ENCODE data around the gene TMEM150C.
"Not testable (repeated sequence)": the region's sequence is repeated elsewhere in the genome, so short reads cannot be mapped to it uniquely, and the experiment has no call there.

TMEM150C gene

DNA sequence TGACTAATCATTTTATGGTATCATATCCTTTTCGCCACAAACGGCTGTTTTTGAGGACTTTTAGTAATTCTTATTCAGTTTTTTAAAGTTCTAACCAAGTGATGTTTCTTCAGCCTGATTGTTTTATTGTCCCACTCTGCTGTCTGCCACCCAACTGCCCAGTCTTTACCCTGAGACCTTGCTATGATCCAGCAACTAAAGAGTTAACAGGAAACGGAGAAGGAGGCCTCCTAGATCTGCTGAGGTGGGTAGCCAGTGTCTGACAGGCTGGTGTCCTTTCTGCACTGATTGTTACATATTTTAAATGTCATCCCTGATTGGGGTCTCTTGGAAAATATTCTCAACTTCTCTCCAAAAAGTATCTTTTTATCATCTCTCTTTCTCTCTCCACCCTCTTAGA, 7.9 kb upstream of the TMEM150C start:
- in situ Hi-C loops (cut with MboI; ENCODE audit: low sequenced_read_pairs) = no loop called here

DNA sequence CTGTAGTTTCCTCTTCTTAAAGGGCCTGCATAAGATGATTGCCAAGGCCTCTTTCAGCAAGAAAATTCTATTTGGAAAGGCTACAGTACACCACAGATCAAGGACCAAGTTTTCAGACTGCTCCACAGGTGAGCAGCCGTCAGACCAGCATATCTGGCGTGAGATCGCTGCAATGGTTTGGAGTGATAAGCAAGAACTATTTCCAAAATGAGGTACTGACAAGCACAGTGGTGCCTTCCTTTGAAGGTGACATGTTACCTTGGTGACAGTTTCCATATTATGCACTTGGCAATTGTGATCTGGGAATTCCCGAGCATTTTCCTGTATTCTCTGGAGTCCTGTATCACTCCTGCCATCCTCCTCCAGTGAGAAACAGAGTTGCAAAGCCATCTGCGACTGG, 7.3 kb upstream of the TMEM150C start:
- in situ Hi-C loops (cut with MboI; ENCODE audit: low sequenced_read_pairs) = no loop called here

DNA sequence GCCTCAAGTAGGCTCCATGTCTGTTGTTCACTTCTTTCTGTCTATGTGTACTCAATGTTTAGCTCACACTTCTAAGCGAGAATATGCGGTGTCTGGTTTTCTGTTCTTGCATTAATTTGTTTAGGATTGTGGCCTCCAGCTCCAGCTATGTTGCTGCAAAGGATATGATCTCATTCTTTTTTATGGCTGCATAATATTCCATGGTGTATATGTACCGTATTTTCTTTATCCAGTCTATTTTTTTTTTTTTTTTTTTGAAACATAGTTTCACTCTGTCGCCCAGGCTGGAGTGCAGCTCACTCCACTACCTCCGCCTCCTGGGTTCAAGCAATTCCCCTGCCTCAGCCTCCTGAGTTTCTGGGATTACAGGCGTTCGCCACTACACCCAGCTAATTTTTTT, 5.7 kb upstream of the TMEM150C start:
- in situ Hi-C loops (cut with MboI; ENCODE audit: low sequenced_read_pairs) = no loop called here

DNA sequence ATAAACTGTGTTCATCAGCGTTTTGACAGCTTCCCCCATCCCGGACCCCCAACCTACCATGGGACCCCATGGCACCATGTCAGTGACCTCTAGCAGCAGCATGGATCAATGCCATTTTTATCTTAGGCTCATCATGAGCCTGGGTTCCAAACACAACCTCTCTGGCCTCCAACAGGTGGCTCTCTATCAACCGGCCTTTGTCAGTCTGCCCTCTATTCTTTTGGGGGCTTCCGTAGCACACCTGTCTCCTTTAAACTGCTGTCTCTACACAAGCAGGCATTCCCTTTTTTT, 721 bp upstream of the TMEM150C start:
- in situ Hi-C loops (cut with MboI; ENCODE audit: low sequenced_read_pairs) = no loop called here

DNA sequence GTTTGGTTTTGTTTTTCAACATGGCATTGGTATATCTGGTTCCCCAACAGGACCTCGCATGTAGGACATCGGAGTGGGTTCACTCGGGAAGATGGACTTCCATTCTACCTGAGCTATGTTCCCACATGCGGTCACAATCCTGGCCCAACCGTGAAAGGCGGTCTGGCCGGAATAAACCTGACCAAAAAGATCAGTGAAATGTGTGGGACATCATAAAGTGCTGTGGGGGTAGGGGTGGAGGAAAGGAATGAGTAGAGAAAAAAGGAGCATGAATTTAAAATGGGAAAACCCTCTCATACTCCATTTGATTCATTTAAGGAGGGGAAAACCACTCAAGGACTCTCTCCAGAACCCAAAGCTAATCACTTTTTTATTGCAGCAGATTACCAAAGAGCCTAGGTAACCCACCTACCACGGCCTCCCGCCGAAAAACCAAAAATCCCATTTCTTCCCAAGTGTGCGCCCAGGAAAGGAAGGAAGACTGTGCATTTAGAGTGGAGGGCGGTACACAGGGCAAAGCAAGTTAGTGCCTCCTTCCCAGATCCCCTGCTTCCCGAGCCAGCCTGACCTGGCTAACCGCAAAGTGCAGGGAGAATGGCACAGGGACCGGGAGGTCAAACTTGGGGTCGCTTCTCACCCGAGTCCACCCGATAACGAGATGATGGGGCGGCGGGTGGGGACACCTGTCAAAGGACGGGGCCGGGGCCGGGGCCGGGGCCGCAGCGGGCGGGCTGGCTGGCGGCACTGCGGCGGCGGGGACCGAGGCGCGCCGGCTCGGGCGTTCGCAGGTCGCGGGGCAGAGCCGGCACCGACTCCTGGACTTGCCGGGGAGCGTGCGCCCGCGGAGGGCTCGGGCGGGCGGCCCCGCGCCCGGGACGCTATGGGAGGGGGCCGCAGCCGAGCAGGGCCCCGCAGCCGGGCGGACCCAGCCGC, 669 bp downstream of the TMEM150C start:
- in situ Hi-C loops (cut with MboI; ENCODE audit: low sequenced_read_pairs) = no loop called here

DNA sequence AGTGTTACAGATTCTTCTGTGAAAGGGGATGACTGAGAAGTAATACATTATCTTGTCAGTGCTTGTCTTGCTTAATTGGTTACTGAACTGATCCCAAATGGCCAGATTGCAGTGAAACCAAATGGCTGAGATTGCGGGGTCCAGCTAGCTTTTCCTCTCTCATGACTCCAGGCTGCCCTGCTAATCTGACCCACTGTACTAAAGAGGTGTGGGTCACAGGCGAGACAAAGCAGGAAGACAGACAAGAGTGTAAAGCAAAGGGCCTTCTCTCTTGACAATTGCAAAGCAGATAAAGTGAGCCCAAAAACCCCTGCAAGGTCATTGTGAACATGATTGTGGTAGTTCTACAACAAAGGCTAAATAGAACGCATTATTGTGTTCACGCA, 2.1 kb downstream of the TMEM150C start:
- in situ Hi-C loops (cut with MboI; ENCODE audit: low sequenced_read_pairs) = no loop called here

DNA sequence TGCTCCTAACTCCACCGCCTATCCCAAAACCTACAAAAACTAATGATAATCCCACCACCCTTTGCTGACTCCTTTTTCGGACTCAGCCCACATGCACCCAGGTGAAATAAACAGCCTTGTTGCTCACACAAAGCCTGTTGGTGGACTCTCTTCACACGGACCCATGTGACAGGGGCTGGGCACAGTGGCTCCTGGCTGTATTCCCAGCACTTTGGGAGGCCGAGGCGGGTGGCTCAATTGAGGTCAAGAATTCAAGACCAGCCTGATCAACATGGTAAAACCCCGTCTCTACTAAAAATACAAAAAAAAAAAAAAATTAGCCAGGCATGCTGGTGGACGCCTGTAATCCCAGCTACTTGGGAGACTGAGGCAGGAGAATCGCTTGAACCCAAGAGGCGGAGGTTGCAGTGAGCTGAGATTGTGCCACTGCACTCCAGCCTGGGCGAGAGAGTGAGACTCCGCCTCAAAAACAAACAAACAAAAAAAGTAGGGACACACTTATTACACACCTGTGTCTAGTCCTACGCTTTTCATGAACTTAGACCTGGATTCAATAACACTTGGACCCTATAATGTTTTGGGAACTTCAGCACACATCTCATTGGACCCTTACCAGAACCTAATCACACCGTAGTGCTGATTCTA, 2.6 kb downstream of the TMEM150C start:
- in situ Hi-C loops (cut with MboI; ENCODE audit: low sequenced_read_pairs) = not testable (repeated sequence)

DNA sequence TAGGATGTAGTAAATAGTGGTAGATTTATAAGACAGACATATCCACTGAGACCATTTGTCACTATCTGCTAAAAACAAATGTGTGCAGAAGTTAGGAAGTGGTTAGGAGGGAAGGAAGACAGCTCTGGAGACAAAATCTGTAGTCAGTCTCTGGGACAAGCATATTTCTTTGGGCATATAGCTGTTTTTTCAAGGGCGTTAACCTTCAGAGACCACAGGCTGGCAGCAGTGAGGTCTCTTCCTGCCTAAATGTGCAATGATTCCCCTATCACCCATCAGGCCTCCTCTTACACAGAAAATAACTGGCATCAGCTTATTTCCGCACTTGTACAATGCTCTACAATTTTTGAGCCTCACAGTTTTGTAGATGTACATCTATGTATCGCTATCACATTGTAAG, 6.5 kb downstream of the TMEM150C start:
- in situ Hi-C loops (cut with MboI; ENCODE audit: low sequenced_read_pairs) = no loop called here

DNA sequence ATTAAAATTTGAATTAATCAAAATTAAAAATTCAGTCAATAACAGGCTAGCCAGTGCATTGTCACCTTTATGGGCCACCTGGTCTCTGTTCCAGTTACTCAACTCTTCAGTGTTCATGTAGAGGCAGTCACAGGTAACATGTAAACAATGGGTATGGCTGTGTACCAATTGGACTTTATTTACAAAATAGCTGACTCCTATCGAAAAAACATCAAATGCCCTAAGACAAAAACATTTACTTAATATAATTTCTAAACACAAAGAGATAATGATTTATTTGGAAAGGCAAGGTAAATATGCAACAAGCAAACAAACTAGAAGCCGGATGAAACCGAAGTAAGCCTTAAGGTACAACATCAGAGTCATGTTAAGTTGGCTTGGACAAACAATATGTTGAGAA, 8.8 kb downstream of the TMEM150C start:
- in situ Hi-C loops (cut with MboI; ENCODE audit: low sequenced_read_pairs) = no loop called here

DNA sequence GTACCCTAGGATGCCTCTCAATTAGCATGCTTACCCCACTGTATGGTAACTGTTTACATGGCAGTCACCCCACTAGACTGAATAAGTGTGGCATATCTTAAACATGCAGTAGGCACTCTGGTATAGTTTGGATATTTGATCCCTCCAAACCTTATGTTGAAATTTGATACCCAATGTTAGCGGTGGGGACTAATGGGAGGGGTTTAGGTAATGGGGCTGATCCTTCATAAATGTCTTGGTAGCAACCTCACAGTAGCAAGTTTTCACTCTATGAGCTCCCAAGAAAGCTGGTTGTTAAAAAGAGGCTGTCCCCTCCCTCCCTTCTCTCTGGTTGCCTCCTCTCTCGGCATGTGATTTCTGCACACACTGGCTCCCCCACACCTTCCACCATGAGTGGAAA, 10.1 kb downstream of the TMEM150C start:
- in situ Hi-C loops (cut with MboI; ENCODE audit: low sequenced_read_pairs) = no loop called here

DNA sequence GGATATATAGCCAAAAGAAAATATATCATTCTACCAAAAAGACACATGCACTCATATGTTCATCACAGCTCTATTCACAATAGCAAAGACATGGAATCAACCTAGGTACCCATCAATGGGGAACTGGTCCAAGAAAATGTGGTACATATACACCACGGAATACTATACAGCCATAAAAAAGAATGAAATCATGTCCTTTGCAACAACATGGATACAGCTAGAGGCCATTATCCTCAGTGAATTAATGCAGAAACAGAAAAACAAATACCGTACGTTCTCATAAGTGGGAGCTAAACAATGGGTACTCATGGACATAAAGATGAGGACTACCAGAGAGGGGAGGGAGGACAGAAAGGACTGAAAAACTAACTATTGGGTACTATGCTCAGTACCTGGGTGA, 13.9 kb downstream of the TMEM150C start:
- in situ Hi-C loops (cut with MboI; ENCODE audit: low sequenced_read_pairs) = not testable (repeated sequence)

DNA sequence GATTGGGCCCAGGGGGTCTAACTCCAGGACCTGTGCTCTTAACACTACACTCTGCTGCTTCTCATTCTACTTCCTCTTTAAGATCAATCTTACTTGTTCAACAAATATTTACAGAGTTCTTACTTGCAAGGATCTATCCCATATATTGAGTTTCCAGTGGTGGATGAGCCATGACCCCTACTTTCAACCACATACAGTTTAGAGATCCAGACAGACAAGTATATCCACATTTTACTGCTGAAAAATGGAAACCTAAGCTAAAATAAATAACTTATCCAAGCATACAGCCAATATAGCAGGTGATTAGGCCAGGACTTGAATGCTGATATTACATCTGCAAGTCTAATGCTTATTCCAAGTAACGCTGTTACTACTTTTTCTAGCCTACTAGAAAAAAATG, 18.7 kb downstream of the TMEM150C start:
- in situ Hi-C loops (cut with MboI; ENCODE audit: low sequenced_read_pairs) = no loop called here

DNA sequence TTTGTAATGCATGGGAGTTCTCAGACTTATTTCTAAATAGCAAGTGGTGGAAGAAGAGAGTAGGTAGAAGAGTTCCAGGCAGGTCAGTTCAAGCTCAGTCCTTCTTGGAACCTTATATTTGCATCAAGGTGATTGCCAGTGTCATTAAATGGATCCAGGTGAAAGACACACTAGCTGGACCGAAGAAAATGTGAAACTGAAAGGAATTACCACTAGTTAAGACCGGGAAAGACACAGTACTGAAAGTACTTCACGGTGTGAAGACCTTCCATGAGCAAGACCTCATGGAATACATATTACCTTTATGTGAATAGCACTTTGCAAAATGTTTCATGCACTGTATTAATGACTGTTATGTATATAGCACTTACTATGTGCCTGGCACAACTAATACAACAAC, 19.1 kb downstream of the TMEM150C start:
- in situ Hi-C loops (cut with MboI; ENCODE audit: low sequenced_read_pairs) = no loop called here

DNA sequence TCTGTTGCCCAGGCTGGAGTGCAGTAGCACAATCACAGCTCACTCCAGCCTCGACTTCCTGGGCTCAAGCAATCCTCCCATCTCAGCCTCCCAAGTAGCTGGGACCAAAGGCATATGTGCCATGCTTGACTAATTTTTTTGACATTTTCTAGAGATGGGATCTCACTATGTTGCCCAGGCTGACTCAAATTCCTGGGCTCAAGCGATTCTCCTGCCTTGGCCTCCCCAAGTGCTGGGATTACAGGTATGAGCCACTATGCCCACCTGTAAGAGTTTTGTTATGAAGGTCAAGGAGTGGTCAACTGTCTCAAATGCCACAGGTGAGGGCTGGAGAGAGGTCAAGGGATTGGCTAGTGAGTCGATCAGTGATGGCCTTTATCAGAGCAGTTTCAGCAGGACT, 32.5 kb downstream of the TMEM150C start:
- in situ Hi-C loops (cut with MboI; ENCODE audit: low sequenced_read_pairs) = no loop called here

DNA sequence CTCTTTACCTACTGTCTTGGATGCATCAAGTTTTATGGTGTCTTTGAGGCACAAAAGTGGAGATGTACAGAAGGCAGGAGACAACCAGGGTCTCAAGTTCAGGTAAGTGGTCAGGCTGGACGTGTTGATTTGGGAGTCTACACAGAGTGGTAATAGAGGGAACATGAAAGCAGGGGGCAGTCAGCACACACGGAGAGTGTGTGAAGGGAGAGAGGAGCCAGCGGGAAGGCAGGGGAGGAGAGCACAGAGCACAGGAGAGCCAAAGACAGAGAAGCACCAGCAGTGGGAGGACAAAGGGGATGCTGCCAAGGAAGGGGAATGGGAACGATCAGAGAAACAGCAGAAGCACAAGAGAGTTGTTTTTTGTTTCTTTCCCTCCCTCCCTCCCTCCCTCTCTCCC, 32.9 kb downstream of the TMEM150C start:
- in situ Hi-C loops (cut with MboI; ENCODE audit: low sequenced_read_pairs) = no loop called here

DNA sequence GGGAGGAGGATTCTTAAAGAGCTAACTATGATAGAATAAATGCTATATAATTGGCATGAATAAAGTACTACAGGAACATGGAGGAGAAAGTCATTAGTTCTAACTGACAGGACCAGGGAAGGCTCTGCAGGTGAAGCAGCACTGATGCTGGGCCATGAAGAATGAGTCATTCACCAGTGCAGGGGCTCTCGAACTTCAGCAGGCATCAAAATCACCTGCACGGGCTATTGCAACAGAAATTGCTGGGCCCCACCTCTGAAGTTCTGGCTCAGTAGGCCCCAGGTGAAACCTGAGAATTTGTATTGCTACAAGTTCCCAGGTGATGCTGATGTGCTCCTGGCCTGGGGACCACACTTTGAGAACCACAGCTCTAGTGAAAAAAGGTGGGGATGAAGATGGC, 33.7 kb downstream of the TMEM150C start:
- in situ Hi-C loops (cut with MboI; ENCODE audit: low sequenced_read_pairs) = no loop called here

DNA sequence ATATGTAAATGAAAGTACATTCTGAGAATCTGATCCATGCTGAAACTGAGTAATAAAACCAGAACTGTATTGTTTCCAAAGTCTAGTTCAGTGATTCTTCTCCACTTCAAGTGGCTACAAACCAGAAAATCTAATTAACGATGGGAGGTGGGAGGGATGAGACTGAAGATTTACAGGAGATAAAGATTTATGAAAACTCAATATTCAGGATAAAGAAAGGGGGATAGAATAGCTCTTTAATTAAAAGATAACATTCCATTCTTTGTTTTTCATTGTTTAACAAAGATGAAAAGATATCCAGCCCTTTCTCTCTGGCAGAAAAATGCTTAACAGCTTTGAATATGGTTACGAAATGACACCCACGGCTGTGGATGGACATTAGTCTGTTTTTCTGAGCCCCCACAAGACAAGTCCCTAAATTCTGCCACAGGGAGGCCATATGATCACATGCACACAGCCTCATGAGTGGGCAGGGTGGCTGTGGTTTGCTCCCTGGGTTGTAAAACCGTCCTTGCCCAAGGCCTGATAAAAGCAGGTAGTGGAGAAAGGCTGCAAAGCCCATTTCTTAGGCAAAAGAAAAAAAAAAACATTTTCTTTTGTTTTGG, 36.4 kb downstream of the TMEM150C start:
- in situ Hi-C loops (cut with MboI; ENCODE audit: low sequenced_read_pairs) = no loop called here

DNA sequence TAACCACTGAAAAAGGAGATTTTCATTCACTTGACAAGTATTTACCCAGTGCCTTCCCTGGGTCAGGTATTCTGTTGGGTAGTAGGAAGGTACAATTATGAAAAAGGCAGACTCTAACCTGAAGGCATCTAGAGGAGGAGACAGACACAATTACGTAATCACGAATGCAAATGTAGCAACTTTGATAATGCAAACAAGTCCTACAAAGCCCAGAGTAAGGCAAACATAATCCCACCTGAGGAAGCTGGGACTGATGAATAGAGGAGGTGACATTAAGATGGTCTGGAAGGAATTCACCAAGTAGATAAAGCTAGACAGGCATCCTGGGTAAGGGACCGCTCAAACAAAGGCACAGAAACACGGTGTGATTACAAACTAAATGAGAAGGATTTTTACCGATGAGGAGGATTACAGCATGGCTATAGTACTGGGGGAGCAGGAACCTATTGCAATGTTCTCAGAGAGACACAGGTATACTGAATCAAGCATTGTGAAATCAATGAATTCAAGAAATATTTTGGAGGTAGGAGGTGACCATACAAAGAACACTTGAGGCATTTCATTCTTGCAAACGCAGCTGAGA, 37.1 kb downstream of the TMEM150C start:
- in situ Hi-C loops (cut with MboI; ENCODE audit: low sequenced_read_pairs) = no loop called here

DNA sequence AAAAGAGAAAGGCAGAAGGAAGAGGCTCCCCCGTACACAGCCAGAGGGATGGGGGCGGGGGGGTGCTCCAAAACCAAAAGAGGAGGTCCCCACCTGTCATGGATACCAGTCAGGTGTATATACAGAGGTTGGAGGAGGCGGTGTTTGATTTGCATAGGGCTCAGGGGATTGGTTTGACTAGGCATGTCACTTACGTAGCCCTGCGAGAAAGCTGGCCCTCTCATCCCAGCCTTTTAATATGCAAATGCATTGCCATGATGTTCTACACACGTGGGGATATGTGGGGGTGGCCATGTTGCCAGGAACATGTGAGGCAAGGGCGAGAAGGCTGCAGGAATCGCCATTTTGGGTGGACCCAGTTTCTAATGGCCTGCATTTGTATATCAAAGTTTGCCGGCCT, 38.6 kb downstream of the TMEM150C start:
- in situ Hi-C loops (cut with MboI; ENCODE audit: low sequenced_read_pairs) = no loop called here

DNA sequence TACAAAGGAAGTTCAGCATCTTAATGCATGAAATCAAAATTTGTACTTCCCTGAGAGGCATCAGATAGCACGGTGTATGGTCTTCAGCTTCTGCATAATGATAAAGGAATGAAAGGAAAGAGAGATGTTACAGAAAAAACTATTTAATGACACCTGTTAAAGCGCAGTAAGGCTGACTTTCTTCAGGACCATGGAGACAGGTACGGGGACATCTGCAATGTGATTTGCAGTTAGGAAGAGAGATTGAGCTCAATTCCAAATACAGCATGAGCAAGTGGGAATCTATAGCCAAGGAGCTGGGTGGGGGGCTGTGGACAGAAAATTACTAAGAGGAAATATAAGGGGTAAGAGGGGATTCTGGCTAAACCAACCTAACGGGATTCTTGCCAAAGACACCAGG, 39.3 kb downstream of the TMEM150C start:
- in situ Hi-C loops (cut with MboI; ENCODE audit: low sequenced_read_pairs) = no loop called here

DNA sequence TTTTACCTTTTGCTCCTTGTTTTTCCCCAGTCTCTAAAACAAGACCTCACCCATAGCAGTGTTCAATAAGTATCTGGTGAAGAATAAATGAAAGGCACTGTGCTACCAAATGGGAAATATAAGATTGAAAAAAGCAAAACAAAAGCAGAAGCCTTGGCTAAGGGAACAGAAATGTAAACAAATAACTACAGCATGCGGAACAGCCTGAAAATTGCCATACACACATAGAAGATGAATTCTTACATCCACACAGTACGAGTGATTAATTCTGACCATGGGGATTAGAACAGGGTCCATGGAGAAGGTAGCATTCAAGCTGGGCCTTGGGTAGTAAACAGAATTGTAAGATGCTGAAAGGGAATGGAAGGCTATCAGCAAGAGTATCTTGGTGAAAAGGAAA, 40.5 kb downstream of the TMEM150C start:
- in situ Hi-C loops (cut with MboI; ENCODE audit: low sequenced_read_pairs) = no loop called here

DNA sequence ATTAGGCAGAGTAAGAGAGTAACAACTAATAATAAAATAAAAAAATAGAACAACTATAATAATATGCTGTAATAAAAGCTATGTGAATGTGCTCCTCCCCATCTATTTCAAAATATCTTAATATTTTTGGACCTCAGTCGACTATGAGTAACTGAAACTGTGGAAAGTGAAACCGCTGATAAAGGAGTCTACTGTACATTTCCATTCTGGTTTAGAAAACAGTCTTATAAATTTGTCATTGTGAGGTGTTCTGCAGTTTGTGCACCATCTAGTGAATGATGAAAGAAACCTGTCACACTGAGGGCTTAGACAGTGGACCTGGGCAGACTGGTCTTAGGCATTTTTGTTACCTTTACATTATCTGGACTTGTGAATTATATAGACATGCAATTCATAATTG, 42.0 kb downstream of the TMEM150C start:
- in situ Hi-C loops (cut with MboI; ENCODE audit: low sequenced_read_pairs) = no loop called here
